Common myeloid progenitor, CD34-positive (primary cell): ENCODE results near the gene USP35.
A peak's percentile ranks its signal among the peaks of the same experiment; 100 is the strongest.

ENCODE experiments used
- CTCF ChIA-PET: fragments of 350-600 bp; sonication (Branson Sonifier 250); formaldehyde crosslinking; loops from one replicate; lab custom pipeline; 2021; ENCODE audit warnings: antibody characterized with exemption; lab: Charles Lee
- POLR2A ChIA-PET: fragments of 350-600 bp; sonication (Branson Sonifier 250); formaldehyde crosslinking; loops from one replicate; lab custom pipeline; 2021; ENCODE audit warnings: antibody characterized with exemption; lab: Charles Lee
- DNase-seq, 3 donors: peaks; one replicate each; pipeline versions ENCODE4 v3.0.0 to v3.0.0-alpha.2; 2013
- H3K27ac ChIP-seq, 2 experiments: 1 replicate in 1 of 2; 2 replicates in 1 of 2; pipeline ENCODE4 v1.7.0; 2013; ENCODE audit warnings: inconsistent platforms in 2 of 2, low read length in 2 of 2, mild to moderate bottlenecking in 2 of 2, low read depth in 1 of 2, moderate library complexity in 1 of 2; ENCODE audit not compliant: severe bottlenecking in 2 of 2, insufficient read depth in 1 of 2, poor library complexity in 1 of 2
- H3K27me3 ChIP-seq, 5 experiments: replicated peaks in 2 of 5; 1 replicate in 3 of 5; 2 replicates in 2 of 5; pipeline versions ENCODE4 v1.6.1 to v1.7.0; 2013; ENCODE audit warnings: low read length in 4 of 5, mild to moderate bottlenecking in 2 of 5, moderate library complexity in 2 of 5, inconsistent platforms in 1 of 5; ENCODE audit not compliant: insufficient read depth in 5 of 5, control insufficient read depth in 4 of 5
- H3K36me3 ChIP-seq, 4 experiments: 1 replicate in 2 of 4; 2 replicates in 2 of 4; pipeline versions ENCODE4 v1.6.1 to v1.7.0; 2013; ENCODE audit warnings: low read length in 3 of 4, control low read depth in 1 of 4, mild to moderate bottlenecking in 1 of 4; ENCODE audit not compliant: control insufficient read depth in 4 of 4, insufficient read depth in 4 of 4
- H3K4me1 ChIP-seq, 4 experiments: 1 replicate in 3 of 4; 2 replicates in 1 of 4; pipeline versions ENCODE4 v1.6.1 to v1.7.1; 2013; ENCODE audit warnings: low read length in 3 of 4, mild to moderate bottlenecking in 3 of 4, control low read depth in 1 of 4, inconsistent platforms in 1 of 4, moderate library complexity in 1 of 4; ENCODE audit not compliant: control insufficient read depth in 4 of 4, insufficient read depth in 4 of 4; ENCODE audit errors: control extremely low read depth in 1 of 4
- H3K4me3 ChIP-seq, 7 experiments: 1 replicate in 4 of 7; 2 replicates in 3 of 7; pipeline versions ENCODE4 v1.5.1 to v1.7.0; 2013; ENCODE audit warnings: mild to moderate bottlenecking in 7 of 7, low read length in 6 of 7, moderate library complexity in 6 of 7, inconsistent platforms in 2 of 7, low read depth in 2 of 7, control low read depth in 1 of 7; ENCODE audit not compliant: insufficient read depth in 4 of 7, control insufficient read depth in 1 of 7; ENCODE audit errors: extremely low read depth in 1 of 7
- H3K9me3 ChIP-seq, 5 experiments: 1 replicate in 4 of 5; 2 replicates in 1 of 5; pipeline versions ENCODE4 v1.6.1 to v1.7.1; 2013; ENCODE audit warnings: low read length in 4 of 5, mild to moderate bottlenecking in 2 of 5, inconsistent platforms in 1 of 5, low read depth in 1 of 5, moderate library complexity in 1 of 5; ENCODE audit not compliant: control insufficient read depth in 4 of 5, insufficient read depth in 2 of 5; ENCODE audit errors: control extremely low read depth in 1 of 5
- WGBS: methylation state at CpG from one replicate; pipeline ENCODE4 v1.1.5; 2013; ENCODE audit not compliant: insufficient coverage; 5-methylcytosine and 5-hydroxymethylcytosine counted together

The USP35 gene

DNA sequence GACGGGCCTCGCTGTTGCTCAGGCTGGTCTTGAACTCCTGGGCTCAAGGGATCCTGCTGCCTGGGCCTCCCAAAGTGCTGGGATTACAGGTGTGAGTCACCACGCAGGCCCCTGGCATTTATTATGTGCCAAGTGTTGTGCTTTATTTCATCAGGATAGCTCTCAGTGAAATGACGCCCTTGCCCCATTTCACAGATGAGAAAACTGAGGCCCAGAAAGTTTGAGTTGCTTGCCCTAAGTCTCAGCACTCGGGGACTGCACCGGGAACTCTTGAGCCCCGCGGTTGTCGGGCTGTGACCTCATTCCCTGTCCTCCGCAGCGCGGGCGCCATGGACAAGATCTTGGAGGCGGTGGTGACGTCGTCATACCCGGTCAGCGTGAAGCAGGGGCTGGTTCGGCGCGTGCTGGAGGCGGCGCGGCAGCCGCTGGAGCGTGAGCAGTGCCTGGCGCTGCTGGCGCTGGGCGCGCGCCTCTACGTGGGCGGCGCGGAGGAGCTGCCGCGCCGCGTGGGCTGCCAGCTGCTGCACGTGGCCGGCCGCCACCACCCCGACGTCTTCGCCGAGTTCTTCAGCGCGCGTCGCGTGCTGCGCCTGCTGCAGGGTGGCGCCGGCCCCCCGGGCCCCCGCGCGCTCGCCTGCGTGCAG lies 7.3 kb downstream of the USP35 start:
- Histone ChIP-seq H3K36me3 (peaks cover 0 to 12% (median 0%) of the 10 kb centered on the region in 4 experiments), H3K4me1 (peaks cover 0 to 22% (median 3%) of the 10 kb centered on the region in 4 experiments), H3K27ac (no peak overlapping the region), H3K4me3 (no peak overlapping the region), H3K27me3 (peaks cover 0 to 13% (median 0%) of the 10 kb centered on the region in 5 experiments), H3K9me3 (no peaks in the 10 kb centered on the region)
- WGBS: 58% methylated on average over 60 of the region's 60 CpGs
- ChIA-PET CTCF (no interaction called here), POLR2A (no interaction called here)
- peak in 2 of 3 donors; percentile 50 to 54 for DNase-seq

DNA sequence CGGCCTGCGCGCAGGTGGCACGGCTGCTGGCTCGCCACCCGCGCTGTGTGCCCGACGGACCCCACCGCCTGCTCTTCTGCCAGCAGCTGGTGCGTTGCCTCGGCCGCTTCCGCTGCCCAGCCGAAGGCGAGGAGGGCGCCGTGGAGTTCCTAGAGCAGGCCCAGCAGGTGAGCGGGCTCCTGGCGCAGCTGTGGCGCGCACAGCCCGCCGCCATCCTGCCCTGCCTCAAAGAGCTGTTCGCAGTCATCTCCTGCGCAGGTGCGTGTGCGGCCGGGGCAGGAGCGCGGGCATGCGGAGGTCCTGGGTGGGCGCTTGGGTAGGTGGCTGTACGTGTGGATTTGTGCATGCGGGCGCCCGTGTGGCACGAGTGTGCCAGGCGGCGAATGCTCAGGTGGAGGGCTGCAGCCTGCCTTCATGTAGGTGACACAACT lies 8.0 kb downstream of the USP35 start:
- CTCF ChIA-PET: no interaction called here
- POLR2A ChIA-PET: no interaction called here
- Histone ChIP-seq H3K4me1 (peaks cover 0 to 24% (median 3%) of the 10 kb centered on the region in 4 experiments), H3K36me3 (peaks cover 0 to 12% (median 0%) of the 10 kb centered on the region in 4 experiments), H3K9me3 (no peaks in the 10 kb centered on the region), H3K27ac (no peak overlapping the region), H3K4me3 (no peak overlapping the region), H3K27me3 (peaks cover 0 to 13% (median 0%) of the 10 kb centered on the region in 5 experiments)
- 82% methylated on average over 40 of the region's 40 CpGs for WGBS
- no peak for DNase-seq

DNA sequence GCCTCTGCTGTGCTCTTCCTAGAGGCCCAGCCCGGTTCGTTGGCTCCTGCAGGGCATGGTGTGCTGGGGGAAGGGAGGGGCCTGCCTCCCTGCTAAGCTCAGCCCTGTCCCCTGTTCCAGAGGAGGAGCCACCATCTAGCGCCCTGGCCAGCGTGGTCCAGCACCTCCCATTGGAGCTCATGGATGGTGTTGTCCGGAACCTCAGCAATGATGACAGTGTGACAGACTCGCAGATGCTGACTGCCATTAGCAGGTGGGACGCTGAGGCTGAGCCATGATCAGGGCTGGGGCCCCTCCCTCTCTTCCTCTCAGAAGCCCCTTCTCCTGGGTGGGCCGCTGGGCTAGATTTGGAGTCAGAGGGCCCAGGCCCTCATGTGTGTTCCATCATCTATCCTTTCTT lies 9.1 kb downstream of the USP35 start:
- ChIA-PET CTCF (no interaction called here), POLR2A (no interaction called here)
- H3K4me1 ChIP-seq: peaks cover 5 to 28% (median 10%) of the 10 kb centered on the region in 4 experiments
- peaks cover 0 to 12% (median 0%) of the 10 kb centered on the region in 4 experiments for H3K36me3 ChIP-seq
- no peaks in the 10 kb centered on the region for H3K9me3 ChIP-seq
- no peak for DNase-seq
- 95% methylated on average over 6 of the region's 8 CpGs for WGBS
- no peak overlapping the region for H3K4me3 ChIP-seq
- H3K27me3 ChIP-seq: peaks cover 0 to 13% (median 0%) of the 10 kb centered on the region in 5 experiments
- no peak overlapping the region for H3K27ac ChIP-seq

DNA sequence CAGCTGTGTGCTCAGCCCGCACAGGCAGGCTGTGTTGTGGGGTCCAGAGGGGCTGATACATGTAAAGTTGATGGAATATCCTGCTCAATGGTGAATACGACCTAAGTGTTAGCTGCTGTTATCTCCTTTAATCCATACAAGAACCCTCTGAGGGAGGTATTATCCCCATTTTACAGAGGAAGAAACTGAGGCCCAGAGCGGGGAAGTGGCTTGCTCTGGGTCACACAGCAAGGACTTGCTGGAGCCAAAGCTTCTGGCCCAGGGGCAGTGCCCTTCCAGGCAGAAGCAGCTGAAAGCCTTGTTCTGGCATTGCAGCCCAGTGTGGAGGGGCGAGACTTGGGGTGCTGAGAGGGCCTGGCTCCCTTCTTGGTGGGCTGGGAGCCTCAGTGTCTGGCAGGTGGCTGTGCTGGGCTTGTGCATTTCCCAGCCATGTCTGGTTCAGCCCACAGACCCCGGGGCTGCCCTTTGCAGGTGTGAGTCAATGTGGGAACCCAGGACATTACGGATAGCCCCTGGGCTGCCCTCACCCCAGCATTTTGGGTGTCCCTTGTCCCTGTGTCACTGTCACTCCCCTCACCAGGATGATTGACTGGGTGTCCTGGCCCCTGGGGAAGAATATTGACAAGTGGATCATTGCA lies 10.4 kb downstream of the USP35 start:
- CTCF ChIA-PET: no interaction called here
- peaks cover 7 to 25% (median 14%) of the 10 kb centered on the region in 4 experiments for H3K4me1 ChIP-seq
- H3K27ac ChIP-seq: no peak overlapping the region
- peaks cover 0 to 13% (median 0%) of the 10 kb centered on the region in 5 experiments for H3K27me3 ChIP-seq
- H3K36me3 ChIP-seq: peaks cover 0 to 12% (median 0%) of the 10 kb centered on the region in 4 experiments
- no peaks in the 10 kb centered on the region for H3K9me3 ChIP-seq
- H3K4me3 ChIP-seq: no peak overlapping the region
- DNase-seq: no peak
- POLR2A ChIA-PET: no interaction called here
- WGBS: 100% methylated on average over 4 of the region's 6 CpGs

DNA sequence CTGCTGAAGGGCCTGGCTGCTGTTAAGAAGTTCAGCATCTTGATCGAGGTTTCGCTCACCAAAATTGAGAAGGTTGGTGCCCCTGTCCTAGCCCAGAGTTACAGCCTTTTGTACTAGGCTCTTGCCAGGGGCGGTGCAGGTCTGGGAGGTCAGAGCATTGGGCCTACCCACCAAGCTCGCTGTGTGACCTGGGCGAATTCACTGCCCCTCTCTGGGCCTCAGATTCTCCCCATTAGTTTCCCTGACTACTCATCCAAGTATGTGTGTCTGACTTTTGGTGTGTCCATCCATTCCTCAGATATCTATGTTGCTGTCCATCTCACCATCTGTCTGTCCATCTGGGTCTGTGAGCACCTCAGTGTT lies 10.9 kb downstream of the USP35 start:
- H3K27me3 ChIP-seq: peaks cover 0 to 13% (median 0%) of the 10 kb centered on the region in 5 experiments
- no peaks in the 10 kb centered on the region for H3K9me3 ChIP-seq
- WGBS: 98% methylated on average over 5 of the region's 5 CpGs
- ChIA-PET CTCF (interaction anchor here (1.3 kb wide), 1 partner anchor 154 kb away, joined by 3 read pairs; no protein-coding TSS in a partner anchor), POLR2A (no interaction called here)
- H3K27ac ChIP-seq: no peak overlapping the region
- H3K4me3 ChIP-seq: no peak overlapping the region
- peaks cover 0 to 12% (median 0%) of the 10 kb centered on the region in 4 experiments for H3K36me3 ChIP-seq
- H3K4me1 ChIP-seq: peaks cover 7 to 25% (median 14%) of the 10 kb centered on the region in 4 experiments
- no peak for DNase-seq

DNA sequence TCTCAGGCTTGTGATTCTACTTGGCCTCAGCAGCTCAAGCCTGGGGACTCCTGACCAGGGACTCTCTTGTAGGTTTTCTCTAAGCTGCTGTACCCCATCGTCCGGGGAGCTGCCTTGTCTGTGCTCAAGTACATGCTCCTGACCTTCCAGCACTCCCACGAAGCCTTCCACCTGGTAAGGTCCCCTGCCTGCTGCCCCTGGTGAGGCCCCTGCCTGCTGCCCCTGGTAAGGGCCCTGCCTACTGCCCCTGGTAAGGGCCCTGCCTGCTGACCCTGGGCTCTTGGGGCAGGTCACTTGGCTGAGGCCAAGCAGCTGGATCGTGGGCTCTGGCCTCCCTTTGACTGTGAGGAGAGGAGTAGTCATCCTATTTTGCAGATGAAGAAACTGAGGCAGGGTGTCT lies 11.3 kb downstream of the USP35 start:
- ChIA-PET CTCF (interaction anchor here (1.3 kb wide), 1 partner anchor 154 kb away, joined by 3 read pairs; no protein-coding TSS in a partner anchor), POLR2A (no interaction called here)
- H3K27me3 ChIP-seq: peaks cover 0 to 13% (median 0%) of the 10 kb centered on the region in 5 experiments
- WGBS: 100% methylated on average over 4 of the region's 4 CpGs
- H3K4me1 ChIP-seq: peaks cover 7 to 25% (median 14%) of the 10 kb centered on the region in 4 experiments
- no peak overlapping the region for H3K4me3 ChIP-seq
- H3K9me3 ChIP-seq: no peaks in the 10 kb centered on the region
- no peak for DNase-seq
- no peak overlapping the region for H3K27ac ChIP-seq
- peaks cover 0 to 12% (median 0%) of the 10 kb centered on the region in 4 experiments for H3K36me3 ChIP-seq

DNA sequence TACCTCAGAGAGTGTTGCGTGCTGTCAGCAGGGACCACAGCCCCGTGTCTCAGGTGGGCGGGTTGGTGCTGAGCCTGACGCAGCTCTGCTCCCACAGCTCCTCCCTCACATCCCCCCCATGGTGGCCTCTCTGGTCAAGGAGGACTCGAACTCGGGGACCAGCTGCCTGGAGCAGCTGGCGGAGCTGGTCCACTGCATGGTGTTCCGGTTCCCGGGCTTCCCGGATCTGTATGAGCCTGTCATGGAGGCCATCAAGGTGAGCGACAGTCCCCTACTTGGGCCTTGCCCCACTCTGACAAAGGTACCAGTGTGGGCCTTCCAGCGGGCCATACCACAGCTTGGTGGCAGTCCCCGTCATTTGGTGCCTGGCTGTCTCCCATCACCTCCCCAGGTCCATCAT lies 11.8 kb downstream of the USP35 start:
- Histone ChIP-seq H3K4me3 (no peak overlapping the region), H3K4me1 (peaks cover 7 to 25% (median 14%) of the 10 kb centered on the region in 4 experiments), H3K36me3 (peaks cover 0 to 12% (median 0%) of the 10 kb centered on the region in 4 experiments), H3K27me3 (peaks cover 0 to 11% (median 0%) of the 10 kb centered on the region in 5 experiments), H3K27ac (no peak overlapping the region), H3K9me3 (no peaks in the 10 kb centered on the region)
- CTCF ChIA-PET: interaction anchor here (1.3 kb wide), 1 partner anchor 154 kb away, joined by 3 read pairs; no protein-coding TSS in a partner anchor
- POLR2A ChIA-PET: no interaction called here
- 100% methylated on average over 10 of the region's 13 CpGs for WGBS
- no peak for DNase-seq
